Epithelial cell of esophagus (primary cell): Measurements from ENCODE around the gene ARMC5.

Source experiments
- DNase-seq: peaks from one replicate; pipeline ENCODE4 v3.0.0; 2010; ENCODE audit warnings: low read depth
- H3K4me3 ChIP-seq: 2 replicates; pipeline ENCODE4 v1.5.1; 2011; ENCODE audit warnings: mild to moderate bottlenecking, low read length, control low read depth
- TF ChIP-seq, protein P1 (sequence below): IDR thresholded peaks from 2 replicates; pipeline ENCODE4 v1.5.1; 2011; ENCODE audit warnings: low read depth, mild to moderate bottlenecking, low read length, control low read depth, inconsistent platforms; ENCODE audit not compliant: insufficient read depth; ENCODE audit errors: missing control alignments

The ARMC5 gene

DNA sequence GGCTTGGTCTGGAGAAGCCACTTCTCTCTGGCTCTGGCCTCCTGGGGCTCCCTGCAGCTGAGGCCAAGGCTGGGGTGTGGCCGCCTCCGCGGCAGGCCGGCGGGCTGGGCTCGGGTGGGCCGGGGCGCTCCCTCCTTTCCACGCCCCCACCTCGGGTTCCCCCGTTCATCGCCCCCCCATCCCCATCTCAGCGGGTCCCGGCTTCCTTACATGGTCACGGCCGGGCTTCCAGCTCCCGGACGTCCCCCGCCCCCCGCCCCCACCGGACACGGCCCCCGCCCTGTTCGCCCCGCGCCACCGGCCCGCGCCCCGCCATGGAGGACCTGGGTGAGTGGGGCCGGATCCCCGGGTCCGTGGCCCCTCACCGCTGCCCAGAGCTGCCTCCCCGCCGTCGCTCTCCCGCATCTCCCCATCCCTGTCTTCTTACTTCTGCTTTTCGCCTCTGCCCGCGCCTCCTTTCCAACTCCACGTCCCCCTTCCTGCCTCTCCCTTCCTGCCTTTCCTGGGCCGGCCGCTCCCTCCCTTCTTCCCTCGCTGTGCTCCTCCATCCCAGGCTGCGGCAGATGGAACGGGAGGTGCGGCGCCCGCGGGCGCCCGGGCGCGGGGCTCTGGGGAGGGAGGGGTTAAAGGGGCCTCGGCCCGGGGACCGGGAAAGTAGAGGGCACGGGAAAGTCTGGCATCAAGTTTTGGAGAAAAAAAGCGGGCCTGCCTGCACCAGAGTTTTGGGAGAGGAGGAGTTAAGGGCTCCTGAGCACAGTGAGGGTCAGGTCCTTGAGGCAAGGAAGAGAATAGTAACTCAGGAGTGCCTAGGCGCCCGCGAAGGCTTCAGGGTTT is 12.8 kb downstream of the ARMC5 start, which contains the start of gene TGFB1I1:
TSS of gene TGFB1I1 (plus strand) at position 278 of the 834 bp plus-strand sequence. CDS start at position 315, 37 bp downstream.
- TF ChIP-seq, protein P1, sequence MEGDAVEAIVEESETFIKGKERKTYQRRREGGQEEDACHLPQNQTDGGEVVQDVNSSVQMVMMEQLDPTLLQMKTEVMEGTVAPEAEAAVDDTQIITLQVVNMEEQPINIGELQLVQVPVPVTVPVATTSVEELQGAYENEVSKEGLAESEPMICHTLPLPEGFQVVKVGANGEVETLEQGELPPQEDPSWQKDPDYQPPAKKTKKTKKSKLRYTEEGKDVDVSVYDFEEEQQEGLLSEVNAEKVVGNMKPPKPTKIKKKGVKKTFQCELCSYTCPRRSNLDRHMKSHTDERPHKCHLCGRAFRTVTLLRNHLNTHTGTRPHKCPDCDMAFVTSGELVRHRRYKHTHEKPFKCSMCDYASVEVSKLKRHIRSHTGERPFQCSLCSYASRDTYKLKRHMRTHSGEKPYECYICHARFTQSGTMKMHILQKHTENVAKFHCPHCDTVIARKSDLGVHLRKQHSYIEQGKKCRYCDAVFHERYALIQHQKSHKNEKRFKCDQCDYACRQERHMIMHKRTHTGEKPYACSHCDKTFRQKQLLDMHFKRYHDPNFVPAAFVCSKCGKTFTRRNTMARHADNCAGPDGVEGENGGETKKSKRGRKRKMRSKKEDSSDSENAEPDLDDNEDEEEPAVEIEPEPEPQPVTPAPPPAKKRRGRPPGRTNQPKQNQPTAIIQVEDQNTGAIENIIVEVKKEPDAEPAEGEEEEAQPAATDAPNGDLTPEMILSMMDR: no peak
- DNase-seq: peak; percentile 50
- H3K4me3 ChIP-seq: peak within 1 kb of the TSS; percentile 61

DNA sequence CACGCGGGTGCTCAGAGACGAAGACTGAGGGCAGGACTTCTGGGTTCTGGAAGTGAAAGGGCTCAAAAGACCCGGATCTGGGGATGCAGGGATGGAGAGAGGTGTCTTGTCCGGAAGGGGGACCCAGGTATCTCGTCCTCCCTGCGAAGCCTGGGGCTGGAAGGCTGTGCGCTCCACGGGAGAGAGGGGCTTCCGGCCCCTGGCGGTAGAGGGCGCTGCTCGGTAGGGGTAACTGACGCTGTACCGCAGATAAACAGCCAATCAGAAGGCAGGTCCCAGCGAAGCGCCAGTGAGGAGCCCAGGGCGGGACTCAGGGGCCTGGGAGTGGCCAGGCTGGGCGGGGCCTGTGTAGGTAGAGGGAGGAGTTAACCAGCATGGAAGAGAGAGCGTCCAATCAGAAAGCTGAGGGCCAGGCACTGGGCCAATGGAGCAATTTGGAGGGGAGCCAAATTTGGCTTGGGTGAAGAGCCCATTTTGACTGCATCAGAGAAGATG is 13.5 kb downstream of the ARMC5 start:
- peak overlapping the region; percentile 61 for H3K4me3 ChIP-seq
- peak; percentile 92 for DNase-seq
- TF ChIP-seq, protein P1: peak; percentile 67

DNA sequence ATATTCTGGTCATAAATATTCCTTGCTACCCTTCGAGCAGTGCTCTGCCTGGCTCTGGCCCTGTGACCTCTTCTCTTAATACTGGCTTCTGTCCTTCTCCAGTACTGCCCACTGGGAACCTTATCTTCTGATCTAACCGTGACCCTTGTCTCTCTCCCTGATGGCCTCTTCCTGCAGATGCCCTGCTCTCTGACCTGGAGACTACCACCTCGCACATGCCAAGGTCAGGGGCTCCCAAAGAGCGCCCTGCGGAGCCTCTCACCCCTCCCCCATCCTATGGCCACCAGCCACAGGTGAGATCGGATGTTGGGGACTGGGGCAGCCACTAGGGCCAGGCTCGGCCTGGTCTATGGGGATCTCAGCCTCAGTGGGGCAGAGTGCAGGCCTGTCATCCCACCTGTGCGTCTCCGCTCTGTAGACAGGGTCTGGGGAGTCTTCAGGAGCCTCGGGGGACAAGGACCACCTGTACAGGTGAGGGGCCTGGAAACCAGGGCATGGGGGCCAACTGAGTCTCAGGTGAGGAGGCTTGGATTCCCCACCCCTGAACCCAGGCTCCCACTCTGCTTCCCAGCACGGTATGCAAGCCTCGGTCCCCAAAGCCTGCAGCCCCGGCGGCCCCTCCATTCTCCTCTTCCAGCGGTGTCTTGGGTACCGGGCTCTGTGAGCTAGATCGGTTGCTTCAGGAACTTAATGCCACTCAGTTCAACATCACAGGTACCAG is 14.1 kb downstream of the ARMC5 start:
- no peak for DNase-seq
- H3K4me3 ChIP-seq: no peak overlapping the region
- TF ChIP-seq, protein P1: no peak

DNA sequence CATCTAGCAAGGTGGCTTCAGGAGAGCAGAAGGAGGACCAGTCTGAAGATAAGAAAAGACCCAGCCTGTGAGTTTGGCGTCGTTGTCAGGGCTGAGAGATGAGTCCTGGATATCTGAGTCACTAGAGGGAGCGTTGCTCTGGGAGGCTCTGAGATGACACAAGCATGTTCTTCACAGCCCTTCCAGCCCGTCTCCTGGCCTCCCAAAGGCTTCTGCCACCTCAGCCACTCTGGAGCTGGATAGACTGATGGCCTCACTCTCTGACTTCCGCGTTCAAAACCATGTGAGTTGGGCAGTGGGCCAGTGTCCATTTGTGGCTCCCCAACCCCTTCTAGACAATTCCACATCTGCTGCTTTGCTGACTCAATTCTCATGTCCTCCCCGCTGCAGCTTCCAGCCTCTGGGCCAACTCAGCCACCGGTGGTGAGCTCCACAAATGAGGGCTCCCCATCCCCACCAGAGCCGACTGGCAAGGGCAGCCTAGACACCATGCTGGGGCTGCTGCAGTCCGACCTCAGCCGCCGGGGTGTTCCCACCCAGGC is 14.9 kb downstream of the ARMC5 start:
- peak; percentile 34 for DNase-seq
- no peak overlapping the region for H3K4me3 ChIP-seq
- TF ChIP-seq, protein P1: no peak

DNA sequence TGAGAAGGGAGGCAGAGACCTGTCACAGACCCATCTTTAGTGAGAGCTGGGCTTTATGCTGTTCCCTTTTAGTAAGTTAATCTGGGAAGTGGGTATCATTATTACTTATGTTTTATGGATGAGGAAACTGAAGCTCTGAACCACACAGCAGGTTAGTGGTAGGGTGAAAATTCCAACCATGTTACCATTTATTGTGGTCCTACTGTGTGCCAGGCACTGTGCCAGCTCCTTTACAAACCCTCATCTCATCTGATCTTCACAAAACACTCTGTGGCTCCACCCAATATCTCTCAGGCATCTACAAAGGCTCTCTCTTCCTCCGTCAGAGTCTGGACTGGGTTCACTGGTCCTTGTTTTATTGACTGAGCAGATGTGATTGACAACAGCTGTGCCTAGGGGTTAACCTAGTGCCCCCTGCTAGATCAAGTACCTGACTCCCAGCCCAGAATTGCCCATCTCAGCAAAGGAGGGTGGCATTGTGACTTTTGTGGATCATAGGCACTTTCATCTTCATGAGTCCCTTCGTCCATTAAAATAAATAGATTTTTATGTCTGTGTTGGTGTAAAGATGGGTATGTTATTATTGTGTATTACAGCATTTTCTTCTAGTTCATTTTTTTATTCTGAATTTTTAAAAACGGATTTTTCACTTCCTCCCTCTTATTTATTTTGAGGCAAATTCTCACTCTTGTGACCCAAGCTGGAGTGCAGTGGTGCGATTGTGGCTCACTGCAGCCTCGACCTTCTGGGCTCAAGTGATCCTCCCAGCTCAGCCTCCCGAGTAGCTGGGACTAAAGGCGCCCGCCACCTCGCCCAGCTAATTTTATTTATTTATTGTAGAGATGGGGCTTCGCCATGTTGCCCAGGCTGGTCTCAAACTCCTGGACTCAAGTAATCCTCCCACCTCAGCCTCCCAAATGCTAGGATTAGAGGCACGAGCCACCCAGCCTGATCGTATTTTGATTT is 15.8 kb downstream of the ARMC5 start:
- H3K4me3 ChIP-seq: no peak overlapping the region
- no peak for DNase-seq
- TF ChIP-seq, protein P1: no peak

DNA sequence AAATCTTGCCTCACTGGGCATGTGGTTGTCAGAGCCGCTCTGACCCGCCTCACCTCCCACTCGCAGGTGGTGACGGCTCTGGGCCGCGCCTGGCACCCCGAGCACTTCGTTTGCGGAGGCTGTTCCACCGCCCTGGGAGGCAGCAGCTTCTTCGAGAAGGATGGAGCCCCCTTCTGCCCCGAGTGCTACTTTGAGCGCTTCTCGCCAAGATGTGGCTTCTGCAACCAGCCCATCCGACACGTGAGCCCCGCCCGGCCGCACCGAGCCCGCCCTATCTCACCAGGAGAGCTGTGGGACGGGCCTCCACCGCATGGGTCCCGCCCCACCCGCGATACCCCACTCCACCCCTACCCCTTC is 16.6 kb downstream of the ARMC5 start:
- TF ChIP-seq, protein P1: no peak
- H3K4me3 ChIP-seq: no peak overlapping the region
- DNase-seq: no peak
